Coronary artery (tissue), 2 donors: ENCODE data around the gene RPS6KA3.

ENCODE experiments used
- DNase-seq: peaks from one replicate; pipeline ENCODE4 v3.0.0-alpha.2; 2017; ENCODE audit warnings: low spot score
- H3K27ac ChIP-seq, 2 donors: fragments of 200-600 bp; sonication (generic); one replicate each; pipeline ENCODE4 v1.5.1; 2016 to 2019
- H3K4me3 ChIP-seq: fragments of 200-600 bp; sonication (generic); 2 replicates; pipeline ENCODE4 v1.5.1; 2016; ENCODE audit warnings: mild to moderate bottlenecking, moderate library complexity
- CTCF ChIP-seq: fragments of 200-600 bp; sonication (generic); IDR thresholded peaks from one replicate; pipeline ENCODE4 v1.5.1; 2019; ENCODE audit warnings: antibody characterized with exemption

The RPS6KA3 gene

GRCh38 chrX:20274121-20274520 is 7.4 kb upstream of the RPS6KA3 start:
- no peak for TF ChIP-seq CTCF
- no peak overlapping the region for H3K4me3 ChIP-seq
- DNase-seq = no peak
- no peak overlapping the region for H3K27ac ChIP-seq

GRCh38 chrX:20271730-20272129 is 5.0 kb upstream of the RPS6KA3 start:
- H3K27ac ChIP-seq = no peak overlapping the region
- TF ChIP-seq CTCF = no peak
- no peak for DNase-seq
- H3K4me3 ChIP-seq = no peak overlapping the region

GRCh38 chrX:20271186-20271585 is 4.5 kb upstream of the RPS6KA3 start:
- no peak for DNase-seq
- no peak for TF ChIP-seq CTCF
- Histone ChIP-seq H3K27ac (no peak overlapping the region), H3K4me3 (no peak overlapping the region)

- no peak for DNase-seq
- TF ChIP-seq CTCF = no peak
- Histone ChIP-seq H3K4me3 (no peak overlapping the region), H3K27ac (no peak overlapping the region)
Measured at GRCh38 chrX:20270562-20270890, 3.8 kb upstream of the RPS6KA3 start.

- DNase-seq = no peak
- H3K4me3 ChIP-seq = no peak overlapping the region
- H3K27ac ChIP-seq = no peak overlapping the region
- no peak for TF ChIP-seq CTCF
Measured at GRCh38 chrX:20269848-20270561, 3.3 kb upstream of the RPS6KA3 start.

GRCh38 chrX:20267931-20268701 is 1.4 kb upstream of the RPS6KA3 start:
- TF ChIP-seq CTCF = no peak
- Histone ChIP-seq H3K4me3 (peak overlapping the region; percentile 70), H3K27ac (peak overlapping the region; percentile 77 to 90)
- DNase-seq = peak; percentile 73

GRCh38 chrX:20267607-20267930 is 860 bp upstream of the RPS6KA3 start:
- DNase-seq = no peak
- peak overlapping the region; percentile 70 for H3K4me3 ChIP-seq
- no peak for TF ChIP-seq CTCF
- H3K27ac ChIP-seq = peak overlapping the region; percentile 77 to 90
